Stomach (tissue), 4 donors: Measurements from ENCODE around the gene FAM221A.

Experiments used
- POLR2A ChIP-seq, 4 donors: fragments of 450-650 bp; IDR thresholded peaks; one replicate each; pipeline ENCODE4 v1.6.1; 2016; ENCODE audit warnings: antibody characterized with exemption in 4 of 4, control low read depth in 2 of 4, mild to moderate bottlenecking in 1 of 4, moderate library complexity in 1 of 4
- POLR2AphosphoS5 ChIP-seq, 3 donors: sonication (generic); formaldehyde crosslinking; IDR thresholded peaks; one replicate each; pipeline ENCODE4 v1.6.1; 2016; ENCODE audit warnings: antibody characterized with exemption in 3 of 3
- TF ChIP-seq, protein P1 (sequence below), 7 experiments: fragments of 450-650 bp in 4 of 7; fragments of 200-600 bp in 3 of 7; sonication (generic) in 3 of 7; IDR thresholded peaks; one replicate each; pipeline ENCODE4 v1.5.1; 2016 to 2019; ENCODE audit warnings: antibody characterized with exemption in 7 of 7, control low read depth in 2 of 7, mild to moderate bottlenecking in 1 of 7

DNA sequence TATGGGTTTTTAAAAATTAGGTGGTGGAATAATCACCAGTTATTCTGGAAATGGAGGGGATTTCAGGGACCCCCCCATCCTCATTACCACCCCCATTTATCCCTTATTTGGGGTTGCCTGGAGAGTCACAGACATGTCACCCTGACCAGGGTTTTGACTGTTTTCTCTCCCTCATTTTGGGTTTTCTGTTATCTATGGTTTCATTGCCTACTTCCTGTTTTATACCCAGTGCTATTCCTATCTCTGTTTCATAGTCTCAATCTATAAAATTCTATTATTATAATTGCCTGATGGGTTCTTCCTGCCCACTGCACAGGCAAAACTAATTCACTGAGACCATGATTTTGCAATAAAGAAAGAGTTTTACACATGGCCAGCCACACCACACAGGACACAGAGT lies 15.9 kb upstream of the FAM221A start:
- TF ChIP-seq, protein P1, sequence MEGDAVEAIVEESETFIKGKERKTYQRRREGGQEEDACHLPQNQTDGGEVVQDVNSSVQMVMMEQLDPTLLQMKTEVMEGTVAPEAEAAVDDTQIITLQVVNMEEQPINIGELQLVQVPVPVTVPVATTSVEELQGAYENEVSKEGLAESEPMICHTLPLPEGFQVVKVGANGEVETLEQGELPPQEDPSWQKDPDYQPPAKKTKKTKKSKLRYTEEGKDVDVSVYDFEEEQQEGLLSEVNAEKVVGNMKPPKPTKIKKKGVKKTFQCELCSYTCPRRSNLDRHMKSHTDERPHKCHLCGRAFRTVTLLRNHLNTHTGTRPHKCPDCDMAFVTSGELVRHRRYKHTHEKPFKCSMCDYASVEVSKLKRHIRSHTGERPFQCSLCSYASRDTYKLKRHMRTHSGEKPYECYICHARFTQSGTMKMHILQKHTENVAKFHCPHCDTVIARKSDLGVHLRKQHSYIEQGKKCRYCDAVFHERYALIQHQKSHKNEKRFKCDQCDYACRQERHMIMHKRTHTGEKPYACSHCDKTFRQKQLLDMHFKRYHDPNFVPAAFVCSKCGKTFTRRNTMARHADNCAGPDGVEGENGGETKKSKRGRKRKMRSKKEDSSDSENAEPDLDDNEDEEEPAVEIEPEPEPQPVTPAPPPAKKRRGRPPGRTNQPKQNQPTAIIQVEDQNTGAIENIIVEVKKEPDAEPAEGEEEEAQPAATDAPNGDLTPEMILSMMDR (IDR thresholded peaks at IDR 0.05), result no peak
- TF ChIP-seq POLR2A (IDR thresholded peaks at IDR 0.05), result no peak
- no peak for TF ChIP-seq POLR2AphosphoS5 (IDR thresholded peaks at IDR 0.05)
